CD4-positive, alpha-beta T cell (primary cell): ENCODE measurements around the gene IQSEC1. TPM values are rescaled to one million over a fixed set of nuclear protein-coding genes. Genes with fewer than 3 reads are reported as not detected.

Experiments
- ATAC-seq: fragments of 200-7000 bp; cut with Tn5 transposase; one replicate; pipeline ENCODE4 v1.10.0; 2022; ENCODE audit warnings: mild to moderate bottlenecking; ENCODE audit not compliant: poor library complexity
- CTCF ChIA-PET: fragments of 350-600 bp; sonication (Branson Sonifier 250); formaldehyde crosslinking; loops from one replicate; lab custom pipeline; 2021; ENCODE audit warnings: antibody characterized with exemption, inconsistent platforms; lab: Charles Lee
- POLR2A ChIA-PET: fragments of 350-600 bp; sonication (Branson Sonifier 250); formaldehyde crosslinking; loops from one replicate; lab custom pipeline; 2021; ENCODE audit warnings: antibody characterized with exemption, inconsistent platforms; lab: Charles Lee
- DNase-seq, 14 experiments: peaks; one replicate each; pipeline ENCODE4 v3.0.0-alpha.2; 2013 to 2020; ENCODE audit warnings: mixed read lengths in 2 of 14
- H3K27ac ChIP-seq, 2 donors: one replicate each; pipeline versions ENCODE4 v1.5.1 to v1.7.0; 2013; ENCODE audit warnings: low read length in 2 of 2, low read depth in 1 of 2, mild to moderate bottlenecking in 1 of 2
- H3K27me3 ChIP-seq, 2 experiments: 1 replicate in 1 of 2; 2 replicates in 1 of 2; pipeline versions ENCODE4 v1.6.1 to v1.7.0; 2013; ENCODE audit warnings: low read length in 2 of 2, control low read depth in 1 of 2, mild to moderate bottlenecking in 1 of 2, moderate library complexity in 1 of 2; ENCODE audit not compliant: insufficient read depth in 2 of 2, control insufficient read depth in 1 of 2
- H3K36me3 ChIP-seq: one replicate; pipeline ENCODE4 v1.6.1; 2013; ENCODE audit warnings: low read length, control low read depth; ENCODE audit not compliant: insufficient read depth
- H3K4me1 ChIP-seq: one replicate; pipeline ENCODE4 v1.6.1; 2013; ENCODE audit warnings: low read length, control low read depth; ENCODE audit not compliant: insufficient read depth
- H3K4me3 ChIP-seq: one replicate; pipeline ENCODE4 v1.5.1; 2013; ENCODE audit warnings: mild to moderate bottlenecking, low read length, moderate library complexity
- H3K9me3 ChIP-seq, 2 experiments: 1 replicate in 1 of 2; 2 replicates in 1 of 2; pipeline versions ENCODE4 v1.6.1 to v1.7.0; 2013; ENCODE audit warnings: low read length in 2 of 2, mild to moderate bottlenecking in 2 of 2, control low read depth in 1 of 2, moderate library complexity in 1 of 2; ENCODE audit not compliant: control insufficient read depth in 1 of 2, insufficient read depth in 1 of 2
- H3K27ac Mint-ChIP-seq: one replicate; pipeline ENCODE4 v1.8.0; 2020; ENCODE audit warnings: mixed read lengths
- H3K27me3 Mint-ChIP-seq: one replicate; pipeline ENCODE4 v1.8.0; 2021; ENCODE audit warnings: mixed read lengths
- H3K36me3 Mint-ChIP-seq: one replicate; pipeline ENCODE4 v1.8.0; 2021; ENCODE audit warnings: low read depth, mixed read lengths
- H3K4me1 Mint-ChIP-seq: one replicate; pipeline ENCODE4 v1.8.0; 2021; ENCODE audit warnings: low read depth, mixed read lengths
- H3K4me3 Mint-ChIP-seq: one replicate; pipeline ENCODE4 v1.8.0; 2020; ENCODE audit warnings: mild to moderate bottlenecking, mixed read lengths
- H3K9me3 Mint-ChIP-seq: one replicate; pipeline ENCODE4 v1.8.0; 2020; ENCODE audit warnings: mixed read lengths
- CTCF ChIP-seq: fragments of 200-600 bp; IDR thresholded peaks from one replicate; pipeline ENCODE4 v1.8.0; 2022; ENCODE audit warnings: antibody characterized with exemption, mild to moderate bottlenecking
- intact Hi-C, 2 experiments: fragments of 100-400 bp; cut with DNase I in 1 of 2; cut with micrococcal nuclease in 1 of 2; formaldehyde crosslinking; loops; one replicate each; pipeline versions ENCODE4 v1.15.1 to v1.9.0; 2023 to 2025; cut with DNase I, micrococcal nuclease
- total RNA-seq, 174 experiments: library from RNA in 2 of 174; stranded (reverse) in 2 of 174; gene quantifications; one replicate each; pipeline ENCODE4 v1.2.3 and lab custom pipeline; 2021 to 2026

IQSEC1 gene
- total RNA-seq, 2 experiments from 2014 or later: 102 to 108 TPM

GRCh38 chr3:13051066-13051465, 22.2 kb downstream of the IQSEC1 start:
- no peak for TF ChIP-seq CTCF
- Mint-ChIP-seq H3K36me3 (no peaks in the 10 kb centered on the region), H3K4me1 (peaks cover 9% of the 10 kb centered on the region), H3K27ac (no peak overlapping the region), H3K27me3 (no peaks in the 10 kb centered on the region), H3K9me3 (no peaks in the 10 kb centered on the region), H3K4me3 (no peak overlapping the region)
- Histone ChIP-seq H3K27me3 (peaks cover 0 to 3% of the 10 kb centered on the region in 2 experiments), H3K4me3 (no peak overlapping the region), H3K9me3 (no peaks in the 10 kb centered on the region), H3K36me3 (no peaks in the 10 kb centered on the region), H3K4me1 (peaks cover 9% of the 10 kb centered on the region), H3K27ac (no peak overlapping the region)
- DNase-seq (no peak), ATAC-seq (no peak)
- ChIA-PET POLR2A (no interaction called here), CTCF (no interaction called here)
- intact Hi-C loops: no loop called here

GRCh38 chr3:13050446-13050845, 22.8 kb downstream of the IQSEC1 start:
- DNase-seq: no peak
- H3K9me3 ChIP-seq: no peaks in the 10 kb centered on the region
- H3K36me3 Mint-ChIP-seq: no peaks in the 10 kb centered on the region
- no peak for TF ChIP-seq CTCF
- H3K27me3 ChIP-seq: peaks cover 0 to 3% of the 10 kb centered on the region in 2 experiments
- H3K9me3 Mint-ChIP-seq: no peaks in the 10 kb centered on the region
- intact Hi-C loops: no loop called here
- peaks cover 14% of the 10 kb centered on the region for H3K4me1 Mint-ChIP-seq
- ChIA-PET POLR2A (no interaction called here), CTCF (no interaction called here)
- ATAC-seq: no peak
- no peak overlapping the region for H3K27ac ChIP-seq
- H3K27me3 Mint-ChIP-seq: no peaks in the 10 kb centered on the region
- no peak overlapping the region for H3K27ac Mint-ChIP-seq
- H3K36me3 ChIP-seq: no peaks in the 10 kb centered on the region
- H3K4me1 ChIP-seq: peaks cover 11% of the 10 kb centered on the region
- no peak overlapping the region for H3K4me3 Mint-ChIP-seq
- no peak overlapping the region for H3K4me3 ChIP-seq

- Histone ChIP-seq H3K27ac (no peak overlapping the region), H3K27me3 (peaks cover 0 to 3% of the 10 kb centered on the region in 2 experiments), H3K36me3 (no peaks in the 10 kb centered on the region), H3K9me3 (no peaks in the 10 kb centered on the region), H3K4me3 (no peak overlapping the region), H3K4me1 (peaks cover 11% of the 10 kb centered on the region)
- Mint-ChIP-seq H3K36me3 (no peaks in the 10 kb centered on the region), H3K4me1 (peaks cover 14% of the 10 kb centered on the region), H3K27ac (no peak overlapping the region), H3K27me3 (no peaks in the 10 kb centered on the region), H3K4me3 (no peak overlapping the region), H3K9me3 (no peaks in the 10 kb centered on the region)
- ChIA-PET CTCF (no interaction called here), POLR2A (no interaction called here)
- no peak for ATAC-seq
- TF ChIP-seq CTCF: no peak
- DNase-seq: no peak
- intact Hi-C loops: no loop called here
These were observed 23.8 kb downstream of the IQSEC1 start for GRCh38 chr3:13049400-13049799.
